GM21825 (cell line): ENCODE measurements around the gene GAS7.

Experiments
- ATAC-seq: cut with Tn5 transposase; IDR thresholded peaks from one replicate; pipeline ENCODE4 v1.9.1; 2021; ENCODE audit warnings: mild to moderate bottlenecking, moderate library complexity; ENCODE audit not compliant: unreplicated experiment

Gene GAS7

GRCh38 chr17:10201680-10202079 lies 3.3 kb upstream of the GAS7 start:
- no peak for ATAC-seq

GRCh38 chr17:10200645-10201044 lies 2.2 kb upstream of the GAS7 start:
- no peak for ATAC-seq

- ATAC-seq = no peak
Observed at GRCh38 chr17:10200016-10200415, 1.6 kb upstream of the GAS7 start.

GRCh38 chr17:10197721-10198508 lies 491 bp downstream of the GAS7 start:
- no peak for ATAC-seq

GRCh38 chr17:10197362-10197720 lies 1.1 kb downstream of the GAS7 start:
- ATAC-seq = no peak

GRCh38 chr17:10196941-10197340 lies 1.5 kb downstream of the GAS7 start:
- ATAC-seq = no peak

GRCh38 chr17:10196384-10196895 lies 2.0 kb downstream of the GAS7 start:
- ATAC-seq = no peak

GRCh38 chr17:10195090-10195805 lies 3.2 kb downstream of the GAS7 start:
- ATAC-seq = no peak

- ATAC-seq = no peak
Observed at GRCh38 chr17:10193632-10194031, 4.8 kb downstream of the GAS7 start.

GRCh38 chr17:10192972-10193371 lies 5.4 kb downstream of the GAS7 start:
- no peak for ATAC-seq

- no peak for ATAC-seq
Observed at GRCh38 chr17:10192461-10192860, 5.9 kb downstream of the GAS7 start.

- ATAC-seq = no peak
Observed at GRCh38 chr17:10187456-10187855, 10.9 kb downstream of the GAS7 start.

GRCh38 chr17:10186771-10187410 lies 11.5 kb downstream of the GAS7 start:
- ATAC-seq = no peak

- no peak for ATAC-seq
Observed at GRCh38 chr17:10183931-10184930, 14.2 kb downstream of the GAS7 start.

- no peak for ATAC-seq
Observed at GRCh38 chr17:10182785-10183184, 15.6 kb downstream of the GAS7 start.

- no peak for ATAC-seq
Observed at GRCh38 chr17:10178506-10178991, 19.9 kb downstream of the GAS7 start.

- ATAC-seq = no peak
Observed at GRCh38 chr17:10177913-10178505, 20.4 kb downstream of the GAS7 start.

GRCh38 chr17:10177131-10177912 lies 21.1 kb downstream of the GAS7 start:
- ATAC-seq = no peak

- no peak for ATAC-seq
Observed at GRCh38 chr17:10173913-10174312, 24.5 kb downstream of the GAS7 start.
